ENCODE data around the gene PRDM16.

GRCh38 chr1:3145532-3146325 is 76.7 kb downstream of the PRDM16 start:
- TF ChIP-seq CTCF (IDR thresholded peaks at IDR 0.05; ENCODE audit: low read depth, low read length): no peak
- no peak for TF ChIP-seq POLR2A (IDR thresholded peaks at IDR 0.05; ENCODE audit: extremely low read depth, insufficient read length)
- TF ChIP-seq MAX (IDR thresholded peaks at IDR 0.05; ENCODE audit: low read depth, low read length): no peak
